Upper lobe of right lung (tissue), 1 donor: ENCODE results near the gene PCDHA9. TPM values are rescaled to one million over a fixed set of nuclear protein-coding genes. Genes with fewer than 3 reads are reported as not detected.
"Not testable (repeated sequence)": the region's sequence is repeated elsewhere in the genome, so short reads cannot be mapped to it uniquely, and the experiment has no call there.

Source experiments
- ATAC-seq: fragments of 200-7000 bp; cut with Tn5 transposase; one replicate; pipeline ENCODE4 v1.9.1; 2020; ENCODE audit warnings: mild to moderate bottlenecking, moderate library complexity
- DNase-seq: peaks from one replicate; pipeline ENCODE4 v3.0.0-alpha.2; 2020
- H3K27ac ChIP-seq: fragments of 200-600 bp; one replicate; pipeline ENCODE4 v1.8.0; 2022
- H3K27me3 ChIP-seq: fragments of 200-600 bp; one replicate; pipeline ENCODE4 v1.8.0; 2022; ENCODE audit warnings: mild to moderate bottlenecking
- H3K36me3 ChIP-seq: fragments of 200-600 bp; one replicate; pipeline ENCODE4 v1.8.0; 2022
- H3K4me1 ChIP-seq: fragments of 200-600 bp; one replicate; pipeline ENCODE4 v1.8.0; 2022
- H3K4me3 ChIP-seq: fragments of 200-600 bp; one replicate; pipeline ENCODE4 v1.8.0; 2022; ENCODE audit warnings: mild to moderate bottlenecking
- H3K9me3 ChIP-seq: fragments of 200-600 bp; one replicate; pipeline ENCODE4 v1.8.0; 2022
- intact Hi-C: fragments of 100-400 bp; cut with DNase I; formaldehyde crosslinking; loops from one replicate; pipeline ENCODE4 v1.11.0; 2022
- total RNA-seq: library from RNA; stranded (reverse); fragmentation: NEBNext Ultra II Directional; extraction: Animal tissue kit (Norgen Biotek cat#: 25700); gene quantifications from one replicate; pipeline ENCODE4 v1.2.1, GENCODE V29; 2021
- TF ChIP-seq, protein P1 (sequence below): fragments of 200-600 bp; IDR thresholded peaks from one replicate; pipeline ENCODE4 v1.8.0; 2022; ENCODE audit warnings: antibody characterized with exemption
- donor health status: DM: no; HTN: yes; CAD: no; lungs with severe emphysema.

The PCDHA9 gene
- total RNA-seq, 1 donor from 2014 or later: 0.20 TPM

DNA sequence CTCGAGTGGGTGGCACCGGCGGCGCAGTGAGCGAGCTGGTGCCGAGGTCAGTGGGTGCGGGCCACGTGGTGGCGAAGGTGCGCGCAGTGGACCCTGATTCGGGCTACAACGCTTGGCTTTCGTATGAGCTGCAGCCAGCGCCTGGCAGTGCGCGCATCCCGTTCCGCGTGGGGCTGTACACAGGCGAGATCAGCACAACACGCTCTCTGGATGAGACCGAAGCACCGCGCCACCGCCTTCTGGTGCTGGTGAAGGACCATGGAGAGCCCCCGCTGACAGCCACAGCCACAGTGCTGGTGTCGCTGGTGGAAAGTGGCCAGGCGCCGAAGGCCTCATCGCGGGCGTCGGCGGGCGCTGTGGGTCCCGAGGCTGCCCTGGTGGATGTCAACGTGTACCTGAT lies 24.7 kb upstream of the PCDHA9 start:
- peaks cover 13% of the 10 kb centered on the region for H3K27me3 ChIP-seq
- H3K4me3 ChIP-seq: no peak overlapping the region
- H3K27ac ChIP-seq: no peak overlapping the region
- no peaks in the 10 kb centered on the region for H3K36me3 ChIP-seq
- DNase-seq: no peak
- H3K9me3 ChIP-seq: peaks cover 5% of the 10 kb centered on the region
- H3K4me1 ChIP-seq: no peaks in the 10 kb centered on the region
- intact Hi-C loops: no loop called here
- ATAC-seq: no peak
- TF ChIP-seq, protein P1, sequence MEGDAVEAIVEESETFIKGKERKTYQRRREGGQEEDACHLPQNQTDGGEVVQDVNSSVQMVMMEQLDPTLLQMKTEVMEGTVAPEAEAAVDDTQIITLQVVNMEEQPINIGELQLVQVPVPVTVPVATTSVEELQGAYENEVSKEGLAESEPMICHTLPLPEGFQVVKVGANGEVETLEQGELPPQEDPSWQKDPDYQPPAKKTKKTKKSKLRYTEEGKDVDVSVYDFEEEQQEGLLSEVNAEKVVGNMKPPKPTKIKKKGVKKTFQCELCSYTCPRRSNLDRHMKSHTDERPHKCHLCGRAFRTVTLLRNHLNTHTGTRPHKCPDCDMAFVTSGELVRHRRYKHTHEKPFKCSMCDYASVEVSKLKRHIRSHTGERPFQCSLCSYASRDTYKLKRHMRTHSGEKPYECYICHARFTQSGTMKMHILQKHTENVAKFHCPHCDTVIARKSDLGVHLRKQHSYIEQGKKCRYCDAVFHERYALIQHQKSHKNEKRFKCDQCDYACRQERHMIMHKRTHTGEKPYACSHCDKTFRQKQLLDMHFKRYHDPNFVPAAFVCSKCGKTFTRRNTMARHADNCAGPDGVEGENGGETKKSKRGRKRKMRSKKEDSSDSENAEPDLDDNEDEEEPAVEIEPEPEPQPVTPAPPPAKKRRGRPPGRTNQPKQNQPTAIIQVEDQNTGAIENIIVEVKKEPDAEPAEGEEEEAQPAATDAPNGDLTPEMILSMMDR: no peak

- ATAC-seq (no peak), DNase-seq (no peak)
- H3K9me3 ChIP-seq: peaks cover 5% of the 10 kb centered on the region
- H3K27me3 ChIP-seq: peaks cover 14% of the 10 kb centered on the region
- H3K4me1 ChIP-seq: no peaks in the 10 kb centered on the region
- H3K27ac ChIP-seq: no peak within 1 kb of the TSS
- no peaks in the 10 kb centered on the region for H3K36me3 ChIP-seq
- H3K4me3 ChIP-seq: peak within 1 kb of the TSS; percentile 6
- intact Hi-C loops: no loop called here
- TF ChIP-seq, protein P1: no peak
These were observed 20.3 kb upstream of the PCDHA9 start, which contains the start of gene PCDHA6 for GRCh38 chr5:140827704-140828361. TSS of gene PCDHA6 (plus strand) at chr5:140827960. CDS start at chr5:140828092, 132 bp downstream.

GRCh38 chr5:140828362-140828737 lies 19.8 kb upstream of the PCDHA9 start:
- DNase-seq (no peak), ATAC-seq (no peak)
- intact Hi-C loops: no loop called here
- peaks cover 5% of the 10 kb centered on the region for H3K9me3 ChIP-seq
- H3K27ac ChIP-seq: no peak overlapping the region
- TF ChIP-seq, protein P1: no peak
- no peaks in the 10 kb centered on the region for H3K36me3 ChIP-seq
- peaks cover 17% of the 10 kb centered on the region for H3K27me3 ChIP-seq
- H3K4me3 ChIP-seq: peak overlapping the region; percentile 6
- no peaks in the 10 kb centered on the region for H3K4me1 ChIP-seq

- H3K36me3 ChIP-seq, DNase-seq, ATAC-seq, H3K4me1 ChIP-seq, H3K27ac ChIP-seq, intact Hi-C loops, H3K4me3 ChIP-seq, H3K9me3 ChIP-seq: not testable (repeated sequence)
- H3K27me3 ChIP-seq: peaks cover 17% of the 10 kb centered on the region
These were observed 18.4 kb upstream of the PCDHA9 start for GRCh38 chr5:140829511-140830501.

- H3K4me1 ChIP-seq: no peaks in the 10 kb centered on the region
- peaks cover 11% of the 10 kb centered on the region for H3K27me3 ChIP-seq
- H3K27ac ChIP-seq: no peak within 1 kb of the TSS
- no peak for DNase-seq
- TF ChIP-seq, protein P1: peak; percentile 21
- no peak for ATAC-seq
- no peaks in the 10 kb centered on the region for H3K36me3 ChIP-seq
- intact Hi-C loops: no loop called here
- no peaks in the 10 kb centered on the region for H3K9me3 ChIP-seq
- H3K4me3 ChIP-seq: peak within 1 kb of the TSS; percentile 0
These were observed 14.2 kb upstream of the PCDHA9 start, which contains the start of gene PCDHA7 for GRCh38 chr5:140833993-140834392. TSS of gene PCDHA7 (plus strand) at chr5:140834269. CDS start at chr5:140834384, 115 bp downstream.

DNA sequence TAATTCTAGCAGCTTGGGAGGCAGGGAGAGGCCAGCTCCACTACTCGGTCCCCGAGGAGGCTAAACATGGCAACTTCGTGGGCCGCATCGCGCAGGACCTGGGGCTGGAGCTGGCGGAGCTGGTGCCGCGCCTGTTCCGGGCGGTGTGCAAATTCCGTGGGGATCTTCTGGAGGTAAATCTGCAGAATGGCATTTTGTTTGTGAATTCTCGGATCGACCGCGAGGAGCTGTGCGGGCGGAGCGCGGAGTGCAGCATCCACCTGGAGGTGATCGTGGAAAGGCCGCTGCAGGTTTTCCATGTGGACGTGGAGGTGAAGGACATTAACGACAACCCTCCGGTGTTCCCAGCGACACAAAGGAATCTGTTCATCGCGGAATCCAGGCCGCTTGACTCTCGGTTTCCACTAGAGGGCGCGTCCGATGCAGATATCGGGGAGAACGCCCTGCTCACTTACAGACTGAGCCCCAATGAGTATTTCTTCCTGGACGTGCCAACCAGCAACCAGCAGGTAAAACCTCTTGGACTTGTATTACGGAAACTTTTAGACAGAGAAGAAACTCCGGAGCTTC lies 13.7 kb upstream of the PCDHA9 start:
- ATAC-seq, intact Hi-C loops, H3K4me1 ChIP-seq, DNase-seq, H3K27ac ChIP-seq, H3K36me3 ChIP-seq, H3K9me3 ChIP-seq: not testable (repeated sequence)
- Histone ChIP-seq H3K4me3 (peak overlapping the region; percentile 0), H3K27me3 (peaks cover 15% of the 10 kb centered on the region)
